ENCODE data around the gene ALK.

DNA sequence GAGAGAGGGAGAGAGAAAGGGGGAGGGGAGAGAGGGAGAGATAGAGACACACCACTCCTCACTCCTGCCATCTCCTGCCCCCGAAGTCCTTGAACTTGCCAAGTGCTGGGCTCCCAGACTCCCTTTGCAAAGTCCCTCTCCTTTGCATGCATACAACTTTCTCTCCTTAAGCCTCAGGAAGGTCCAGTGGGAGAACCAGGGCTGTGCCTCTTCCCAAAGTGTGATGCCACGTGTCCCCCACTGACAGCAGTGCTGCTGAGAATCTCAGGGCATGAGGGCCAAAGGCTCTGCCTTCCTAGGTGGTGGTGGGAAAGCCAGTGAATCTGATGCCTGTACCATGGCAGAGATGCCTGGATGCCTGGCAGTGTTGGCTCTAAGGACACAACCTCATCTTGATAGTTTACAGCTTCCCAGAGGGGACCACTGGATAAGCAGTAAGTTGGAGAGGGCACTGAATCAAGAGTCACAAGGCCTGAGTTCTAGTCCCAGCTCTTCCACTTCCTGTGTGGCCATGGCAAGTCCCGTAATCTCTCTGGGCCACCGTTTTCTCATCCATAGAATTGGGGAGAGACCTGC lies 702.7 kb downstream of the ALK start:
- TF ChIP-seq CTCF (IDR thresholded peaks at IDR 0.05): no peak
- no peak for TF ChIP-seq POLR2AphosphoS5 (IDR thresholded peaks at IDR 0.05)
- TF ChIP-seq POLR2A (IDR thresholded peaks at IDR 0.05; ENCODE audit: low read depth): no peak
- TF ChIP-seq EP300 (IDR thresholded peaks at IDR 0.05): no peak

Data from esophagus muscularis mucosa (tissue), 4 donors.